HEK293 (cell line): Measurements from ENCODE around the gene METRNL.

Source experiments
- ATF2 ChIP-seq: fragments of 450-650 bp; formaldehyde crosslinking; IDR thresholded peaks from 2 replicates; pipeline ENCODE4 v1.5.1; 2016; ENCODE audit warnings: missing biosample characterization, missing genetic modification characterization, low read depth
- BCL11A ChIP-seq: fragments of 450-650 bp; formaldehyde crosslinking; IDR thresholded peaks from 2 replicates; pipeline ENCODE4 v1.5.1; 2016; ENCODE audit warnings: low read depth, missing biosample characterization, missing genetic modification characterization
- EGR2 ChIP-seq: fragments of 450-650 bp; formaldehyde crosslinking; IDR thresholded peaks from 2 replicates; pipeline ENCODE4 v1.5.1; 2016; ENCODE audit warnings: low read depth, missing biosample characterization, missing genetic modification characterization
- FEZF1 ChIP-seq: fragments of 450-650 bp; formaldehyde crosslinking; IDR thresholded peaks from 2 replicates; pipeline ENCODE4 v1.5.1; 2016; ENCODE audit warnings: missing biosample characterization, missing genetic modification characterization
- GLIS2 ChIP-seq: fragments of 450-650 bp; formaldehyde crosslinking; IDR thresholded peaks from 2 replicates; pipeline ENCODE4 v1.5.1; 2016; ENCODE audit warnings: missing biosample characterization, missing genetic modification characterization
- KLF1 ChIP-seq: fragments of 450-650 bp; formaldehyde crosslinking; IDR thresholded peaks from 2 replicates; pipeline ENCODE4 v1.5.1; 2016; ENCODE audit warnings: missing biosample characterization, missing genetic modification characterization
- OVOL3 ChIP-seq: fragments of 450-650 bp; formaldehyde crosslinking; IDR thresholded peaks from 2 replicates; pipeline ENCODE4 v1.5.1; 2016; ENCODE audit warnings: missing biosample characterization, missing genetic modification characterization
- REPIN1 ChIP-seq: fragments of 450-650 bp; formaldehyde crosslinking; IDR thresholded peaks from 2 replicates; pipeline ENCODE4 v1.5.1; 2017; ENCODE audit warnings: missing biosample characterization, missing genetic modification characterization, low read depth
- SP7 ChIP-seq: fragments of 450-650 bp; formaldehyde crosslinking; IDR thresholded peaks from 2 replicates; pipeline ENCODE4 v1.5.1; 2016; ENCODE audit warnings: missing biosample characterization, missing genetic modification characterization
- TCF7L2 ChIP-seq: IDR thresholded peaks from 2 replicates; pipeline ENCODE4 v1.6.1; 2011; ENCODE audit warnings: low read depth, mild to moderate bottlenecking, inconsistent platforms, low read length, moderate library complexity, borderline replicate concordance
- ZBTB10 ChIP-seq: fragments of 450-650 bp; formaldehyde crosslinking; IDR thresholded peaks from 2 replicates; pipeline ENCODE4 v1.5.1; 2016; ENCODE audit warnings: missing biosample characterization, missing genetic modification characterization
- ZBTB26 ChIP-seq: fragments of 450-650 bp; formaldehyde crosslinking; optimal IDR thresholded peaks from 2 replicates; pipeline ENCODE3; 2016; ENCODE audit warnings: missing biosample characterization, mild to moderate bottlenecking, missing genetic modification characterization
- ZBTB8A ChIP-seq: fragments of 450-650 bp; formaldehyde crosslinking; IDR thresholded peaks from 2 replicates; pipeline ENCODE4 v1.5.1; 2016; ENCODE audit warnings: missing biosample characterization, missing genetic modification characterization
- ZFHX2 ChIP-seq: fragments of 450-650 bp; formaldehyde crosslinking; conservative IDR thresholded peaks from 2 replicates; pipeline ENCODE4 v1.5.1; 2016; ENCODE audit warnings: missing biosample characterization, missing genetic modification characterization
- ZFP69B ChIP-seq: fragments of 450-650 bp; formaldehyde crosslinking; IDR thresholded peaks from 2 replicates; pipeline ENCODE4 v1.5.1; 2016; ENCODE audit warnings: missing biosample characterization, missing genetic modification characterization
- ZNF10 ChIP-seq: fragments of 450-650 bp; formaldehyde crosslinking; IDR thresholded peaks from 2 replicates; pipeline ENCODE4 v1.5.1; 2017; ENCODE audit warnings: missing biosample characterization, missing genetic modification characterization
- ZNF324 ChIP-seq: fragments of 450-650 bp; formaldehyde crosslinking; IDR thresholded peaks from 2 replicates; pipeline ENCODE4 v1.5.1; 2016; ENCODE audit warnings: missing biosample characterization, missing genetic modification characterization
- ZNF341 ChIP-seq: fragments of 450-650 bp; formaldehyde crosslinking; IDR thresholded peaks from 2 replicates; pipeline ENCODE4; 2016; ENCODE audit warnings: low read depth, missing biosample characterization, missing genetic modification characterization
- ZNF544 ChIP-seq: fragments of 450-650 bp; formaldehyde crosslinking; IDR thresholded peaks from 2 replicates; pipeline ENCODE4 v1.5.0; 2017; ENCODE audit warnings: missing biosample characterization, missing genetic modification characterization
- ZNF600 ChIP-seq: fragments of 450-650 bp; formaldehyde crosslinking; IDR thresholded peaks from 2 replicates; pipeline ENCODE4 v1.5.1; 2016; ENCODE audit warnings: missing biosample characterization, missing genetic modification characterization
- ZNF660 ChIP-seq: fragments of 450-650 bp; IDR thresholded peaks from 2 replicates; pipeline ENCODE4 v1.5.1; 2018; ENCODE audit warnings: missing biosample characterization, mild to moderate bottlenecking, missing genetic modification characterization
- TF ChIP-seq, protein P1 (sequence below): fragments of 450-650 bp; formaldehyde crosslinking; IDR thresholded peaks from 2 replicates; pipeline ENCODE4 v1.5.1; 2016; ENCODE audit warnings: missing biosample characterization, missing genetic modification characterization

The METRNL gene

DNA sequence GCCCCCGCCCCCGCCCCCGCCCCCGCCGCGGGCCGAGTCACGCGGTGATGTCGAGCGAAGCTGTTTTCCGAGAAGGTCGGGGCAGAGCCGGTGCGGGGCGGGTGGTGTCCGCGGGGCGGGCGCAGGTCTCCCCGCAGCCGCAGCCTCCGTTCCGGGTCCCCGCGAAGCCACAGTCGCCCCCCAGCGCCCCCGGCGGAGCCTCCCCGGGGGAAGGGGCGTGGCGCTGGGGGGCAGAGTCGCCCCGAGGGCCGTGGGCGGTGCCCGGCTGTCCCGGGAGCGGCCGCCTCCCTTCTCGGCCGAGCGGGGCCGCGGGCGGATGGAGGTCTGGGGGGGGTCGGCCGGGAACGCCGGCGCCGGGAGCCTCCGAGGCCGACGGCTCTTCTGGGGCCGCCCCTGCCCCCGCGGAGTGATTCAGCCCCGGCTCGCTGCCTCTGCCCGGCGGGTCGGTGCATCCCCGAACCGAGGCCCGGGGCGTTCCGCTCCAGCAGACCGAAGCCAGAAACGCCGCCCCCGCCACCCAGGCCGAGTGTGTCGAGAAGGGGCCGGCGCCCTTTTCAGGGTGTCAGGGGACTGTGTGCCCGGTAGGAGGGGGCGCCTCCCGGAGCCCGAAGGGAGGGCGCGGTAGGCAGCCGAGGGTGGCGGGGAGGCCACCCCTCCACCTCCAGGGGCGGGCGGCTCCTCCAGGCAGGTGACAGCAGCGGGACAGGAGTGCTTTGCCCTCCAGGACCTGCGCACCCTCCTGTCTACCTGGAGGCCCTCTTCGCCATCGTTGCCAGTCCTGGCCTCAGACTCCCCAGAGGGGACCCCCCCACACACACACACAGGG, 1.7 kb downstream of the METRNL start (continued):
- TF ChIP-seq ZBTB10 (0 out of 2 replicates have a peak, but pooled peaks have one; percentile 29), BCL11A (tag by site-specific recombination) (no peak), ATF2 (tag by site-specific recombination) (no peak), ZFP69B (tag by site-specific recombination) (no peak), ZFHX2 (tag by site-specific recombination) (peak; percentile 43), ZNF341 (tag by site-specific recombination) (peak; percentile 78), ZBTB8A (tag by site-specific recombination) (peak; percentile 85), ZNF544 (tag by site-specific recombination) (no peak), ZNF10 (tag by site-specific recombination) (no peak), ZBTB26 (tag by site-specific recombination) (peak; percentile 36), REPIN1 (tag by site-specific recombination) (no peak), ZNF324 (tag by site-specific recombination) (no peak), EGR2 (tag by site-specific recombination) (0 out of 2 replicates have a peak, but pooled peaks have one; percentile 19), OVOL3 (tag by site-specific recombination) (no peak), TCF7L2 (no peak), SP7 (tag by site-specific recombination) (peak; percentile 33; the same call in 1 of the 2 replicates), ZNF660 (tag by site-specific recombination) (0 out of 2 replicates have a peak, but pooled peaks have one; percentile 16), FEZF1 (no peak), KLF1 (tag by site-specific recombination) (peak; percentile 96), GLIS2 (tag by site-specific recombination) (peak; percentile 81), ZNF600 (tag by site-specific recombination) (peak; percentile 36; the same call in 1 of the 2 replicates)
- TF ChIP-seq, protein P1, sequence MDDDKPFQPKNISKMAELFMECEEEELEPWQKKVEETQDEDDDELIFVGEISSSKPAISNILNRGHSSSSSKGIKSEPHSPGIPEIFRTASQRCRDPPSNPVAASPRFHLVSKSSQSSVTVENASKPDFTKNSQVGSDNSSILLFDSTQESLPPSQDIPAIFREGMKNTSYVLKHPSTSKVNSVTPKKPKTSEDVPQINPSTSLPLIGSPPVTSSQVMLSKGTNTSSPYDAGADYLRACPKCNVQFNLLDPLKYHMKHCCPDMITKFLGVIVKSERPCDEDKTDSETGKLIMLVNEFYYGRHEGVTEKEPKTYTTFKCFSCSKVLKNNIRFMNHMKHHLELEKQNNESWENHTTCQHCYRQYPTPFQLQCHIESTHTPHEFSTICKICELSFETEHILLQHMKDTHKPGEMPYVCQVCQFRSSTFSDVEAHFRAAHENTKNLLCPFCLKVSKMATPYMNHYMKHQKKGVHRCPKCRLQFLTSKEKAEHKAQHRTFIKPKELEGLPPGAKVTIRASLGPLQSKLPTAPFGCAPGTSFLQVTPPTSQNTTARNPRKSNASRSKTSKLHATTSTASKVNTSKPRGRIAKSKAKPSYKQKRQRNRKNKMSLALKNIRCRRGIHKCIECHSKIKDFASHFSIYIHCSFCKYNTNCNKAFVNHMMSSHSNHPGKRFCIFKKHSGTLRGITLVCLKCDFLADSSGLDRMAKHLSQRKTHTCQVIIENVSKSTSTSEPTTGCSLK (tag by site-specific recombination) = no peak
- TF ChIP-seq, all 188 proteins: peak for 20
